OCI-LY1 (cell line): ENCODE results near the gene SPDYE6.

Experiments
- CTCF ChIP-seq: fragments of 200-600 bp; sonication (generic), shearing (Covaris generic); IDR thresholded peaks from 2 replicates; pipeline ENCODE4 v1.5.1; 2017; ENCODE audit warnings: mild to moderate bottlenecking, antibody characterized with exemption, low read length, moderate library complexity, mixed read lengths
- EZH2 ChIP-seq: fragments of 200-600 bp; sonication (generic), shearing (Covaris generic); IDR thresholded peaks from 2 replicates; pipeline ENCODE4 v1.8.0; 2017; ENCODE audit warnings: borderline replicate concordance, mixed run types, mild to moderate bottlenecking, antibody characterized with exemption, low read length, moderate library complexity, mixed read lengths

GRCh38 chr7:102296179-102296438 lies 60.1 kb downstream of the SPDYE6 start:
- TF ChIP-seq CTCF (no peak), EZH2 (no peak)
